H9 (cell line): Measurements from ENCODE around the gene ATF7. TPM values are rescaled to one million over a fixed set of nuclear protein-coding genes. Genes with fewer than 3 reads are reported as not detected.

ENCODE experiments used
- DNase-seq: peaks from one replicate; pipeline ENCODE4 v3.0.0-alpha.2; 2017
- H2AFZ ChIP-seq: one replicate; pipeline ENCODE4 v1.6.1; 2013; ENCODE audit warnings: mild to moderate bottlenecking, low read length, control low read depth, moderate library complexity
- H2AK5ac ChIP-seq: 2 replicates; pipeline ENCODE4 v1.6.1; 2013; ENCODE audit warnings: low read length, control low read depth, mixed read lengths; ENCODE audit not compliant: insufficient read length
- H2BK120ac ChIP-seq: one replicate; pipeline ENCODE4 v1.6.1; 2013; ENCODE audit warnings: low read depth, mild to moderate bottlenecking, low read length, control low read depth, inconsistent platforms; ENCODE audit not compliant: poor library complexity, severe bottlenecking
- H2BK12ac ChIP-seq: 2 replicates; pipeline ENCODE4 v1.6.1; 2013; ENCODE audit warnings: low read length, control low read depth, mixed read lengths, low read depth; ENCODE audit not compliant: insufficient read length
- H2BK15ac ChIP-seq: 2 replicates; pipeline ENCODE4 v1.6.1; 2013; ENCODE audit warnings: low read depth, low read length, control low read depth
- H2BK20ac ChIP-seq: one replicate; pipeline ENCODE4 v1.6.1; 2013; ENCODE audit warnings: low read depth, mild to moderate bottlenecking, low read length, control low read depth, inconsistent platforms; ENCODE audit not compliant: poor library complexity, severe bottlenecking
- H2BK5ac ChIP-seq: 2 replicates; pipeline ENCODE4 v1.6.1; 2013; ENCODE audit warnings: low read length, control low read depth, mixed read lengths; ENCODE audit not compliant: insufficient read length
- H3K14ac ChIP-seq: 2 replicates; pipeline ENCODE4 v1.6.1; 2013; ENCODE audit warnings: low read length, control low read depth; ENCODE audit not compliant: insufficient read depth
- H3K18ac ChIP-seq: 2 replicates; pipeline ENCODE4 v1.6.1; 2013; ENCODE audit warnings: low read depth, mild to moderate bottlenecking, mixed read lengths, low read length, control low read depth; ENCODE audit not compliant: insufficient read length
- H3K23ac ChIP-seq: 2 replicates; pipeline ENCODE4 v1.6.1; 2013; ENCODE audit warnings: low read length, control low read depth, mixed read lengths, low read depth; ENCODE audit not compliant: insufficient read length
- H3K23me2 ChIP-seq: 2 replicates; pipeline ENCODE4 v1.6.1; 2013; ENCODE audit warnings: low read depth, mild to moderate bottlenecking, mixed read lengths, low read length, control low read depth; ENCODE audit not compliant: insufficient read length, poor library complexity, severe bottlenecking
- H3K27ac ChIP-seq: 2 replicates; pipeline ENCODE4 v1.5.1; 2013; ENCODE audit warnings: low read length, control low read depth, mixed read lengths, low read depth; ENCODE audit not compliant: insufficient read length
- H3K27me3 ChIP-seq: 2 replicates; pipeline ENCODE4 v1.6.1; 2013; ENCODE audit warnings: low read length, control low read depth, inconsistent platforms; ENCODE audit not compliant: insufficient read depth
- H3K4ac ChIP-seq: 2 replicates; pipeline ENCODE4 v1.6.1; 2013; ENCODE audit warnings: low read depth, mild to moderate bottlenecking, control low read depth, inconsistent platforms, low read length, moderate library complexity
- H3K4me1 ChIP-seq: 2 replicates; pipeline ENCODE4 v1.6.1; 2013; ENCODE audit warnings: low read length, control low read depth, inconsistent platforms; ENCODE audit not compliant: insufficient read depth
- H3K4me2 ChIP-seq: 2 replicates; pipeline ENCODE4 v1.6.1; 2013; ENCODE audit warnings: low read length, control low read depth, mixed read lengths; ENCODE audit not compliant: insufficient read length, insufficient read depth
- H3K56ac ChIP-seq: 2 replicates; pipeline ENCODE4 v1.6.1; 2013; ENCODE audit warnings: low read depth, mild to moderate bottlenecking, mixed read lengths, low read length, control low read depth; ENCODE audit not compliant: insufficient read length
- H3K79me1 ChIP-seq: 2 replicates; pipeline ENCODE4 v1.6.1; 2013; ENCODE audit warnings: low read depth, mild to moderate bottlenecking, moderate library complexity, low read length, control low read depth, inconsistent platforms; ENCODE audit not compliant: insufficient read depth, poor library complexity, severe bottlenecking
- H3K79me2 ChIP-seq: 2 replicates; pipeline ENCODE4 v1.6.1; 2013; ENCODE audit warnings: low read length, control low read depth, inconsistent platforms; ENCODE audit not compliant: insufficient read depth
- H3K9ac ChIP-seq: 2 replicates; pipeline ENCODE4 v1.6.1; 2013; ENCODE audit warnings: low read length, control low read depth, mixed read lengths; ENCODE audit not compliant: insufficient read length; ENCODE audit errors: extremely low read depth
- H3K9me3 ChIP-seq: one replicate; pipeline ENCODE4 v1.6.1; 2013; ENCODE audit warnings: low read depth, low read length, inconsistent platforms; ENCODE audit not compliant: control insufficient read depth
- H3T11ph ChIP-seq: one replicate; pipeline ENCODE4 v1.6.1; 2013; ENCODE audit warnings: mild to moderate bottlenecking, low read length, control low read depth, inconsistent platforms
- H4K20me1 ChIP-seq: one replicate; pipeline ENCODE4 v1.6.1; 2013; ENCODE audit not compliant: control insufficient read depth, insufficient read length, insufficient read depth
- H4K5ac ChIP-seq: 2 replicates; pipeline ENCODE4 v1.6.1; 2013; ENCODE audit warnings: low read depth, mild to moderate bottlenecking, mixed read lengths, low read length, control low read depth; ENCODE audit not compliant: insufficient read length
- H4K8ac ChIP-seq: replicated peaks from 2 replicates; pipeline ENCODE4 v1.6.1; 2013; ENCODE audit warnings: low read length, control low read depth, mixed read lengths, low read depth; ENCODE audit not compliant: insufficient read length
- H4K91ac ChIP-seq: 2 replicates; pipeline ENCODE4 v1.6.1; 2013; ENCODE audit warnings: low read depth, mild to moderate bottlenecking, moderate library complexity, mixed read lengths, low read length, control low read depth; ENCODE audit not compliant: insufficient read length
- H3K27ac Mint-ChIP-seq, 3 experiments: 2 replicates in 2 of 3; 3 replicates in 1 of 3; pipeline ENCODE4 v1.8.0; 2020 to 2021; ENCODE audit warnings: mixed read lengths in 3 of 3, mild to moderate bottlenecking in 1 of 3, moderate library complexity in 1 of 3
- H3K27me3 Mint-ChIP-seq: 2 replicates; pipeline ENCODE4 v1.8.0; 2021; ENCODE audit warnings: low read depth, mild to moderate bottlenecking, moderate library complexity, mixed read lengths
- H3K36me3 Mint-ChIP-seq, 3 experiments: 2 replicates in 2 of 3; 3 replicates in 1 of 3; pipeline ENCODE4 v1.8.0; 2020 to 2021; ENCODE audit warnings: low read depth in 3 of 3, mixed read lengths in 3 of 3; ENCODE audit not compliant: insufficient read depth in 1 of 3
- H3K4me1 Mint-ChIP-seq, 2 experiments: 2 replicates each; pipeline ENCODE4 v1.8.0; 2020; ENCODE audit warnings: mixed read lengths in 2 of 2
- H3K4me3 Mint-ChIP-seq, 2 experiments: 2 replicates in 1 of 2; 3 replicates in 1 of 2; pipeline ENCODE4 v1.8.0; 2020 to 2021; ENCODE audit warnings: mild to moderate bottlenecking in 2 of 2, mixed read lengths in 2 of 2, moderate library complexity in 1 of 2
- H3K9me3 Mint-ChIP-seq, 2 experiments: 2 replicates in 1 of 2; 3 replicates in 1 of 2; pipeline ENCODE4 v1.8.0; 2020; ENCODE audit warnings: mild to moderate bottlenecking in 2 of 2, mixed read lengths in 2 of 2, moderate library complexity in 1 of 2
- CTCF ChIP-seq: fragments of 200-600 bp; sonication (generic); conservative IDR thresholded peaks from 3 replicates; pipeline ENCODE4 v1.8.0; 2021; ENCODE audit warnings: antibody characterized with exemption, mild to moderate bottlenecking
- WGBS: extraction: QIAGEN DNeasy Blood & Tissue Kit; methylation state at CpG from one replicate; pipeline ENCODE4 v1.1.7; 2013; ENCODE audit warnings: missing lambda C conversion rate, low lambda C conversion rate, mixed read lengths; ENCODE audit not compliant: insufficient read length; ENCODE audit errors: extremely low coverage; 5-methylcytosine and 5-hydroxymethylcytosine counted together
- total RNA-seq: library from RNA; stranded (reverse); gene quantifications from 2 replicates; pipeline ENCODE4 v1.2.1, GENCODE V29; 2021

ATF7 gene
- total RNA-seq, 1 experiment from 2014 or later, result 17.7 TPM

GRCh38 chr12:53523131-53523530 lies 103.1 kb downstream of the ATF7 start:
- Mint-ChIP-seq H3K9me3 (no peaks in the 10 kb centered on the region), H3K4me3 (no peak overlapping the region), H3K27me3 (no peaks in the 10 kb centered on the region), H3K36me3 (peaks cover 7 to 41% (median 17%) of the 10 kb centered on the region in 3 experiments; a peak in 6 of 7 replicates), H3K27ac (no peak overlapping the region), H3K4me1 (no peaks in the 10 kb centered on the region)
- Histone ChIP-seq H3K4me2 (no peak overlapping the region), H3K4me1 (no peaks in the 10 kb centered on the region), H4K91ac (no peak overlapping the region), H2BK20ac (no peak overlapping the region), H3K79me1 (no peaks in the 10 kb centered on the region), H2AK5ac (no peak overlapping the region), H3T11ph (no peak overlapping the region), H3K14ac (no peak overlapping the region), H3K27ac (no peak overlapping the region), H3K23ac (no peak overlapping the region), H3K4ac (no peak overlapping the region), H4K20me1 (no peaks in the 10 kb centered on the region), H4K8ac (no peak overlapping the region), H2BK120ac (no peak overlapping the region), H3K9me3 (no peaks in the 10 kb centered on the region), H3K79me2 (no peaks in the 10 kb centered on the region), H2BK5ac (no peak overlapping the region), H3K56ac (no peak overlapping the region), H3K18ac (no peak overlapping the region), H4K5ac (no peak overlapping the region), H3K27me3 (no peaks in the 10 kb centered on the region), H2BK12ac (no peak overlapping the region), H3K9ac (no peak overlapping the region), H3K23me2 (no peaks in the 10 kb centered on the region), H2BK15ac (no peak overlapping the region), H2AFZ (no peak overlapping the region)
- TF ChIP-seq CTCF, result no peak
- DNase-seq, result no peak
- WGBS, result no CpG with 5 or more reads among the region's 3 CpGs
